GM18858 (cell line): Measurements from ENCODE around the gene GATA6.
"Not testable (repeated sequence)": the region's sequence is repeated elsewhere in the genome, so short reads cannot be mapped to it uniquely, and the experiment has no call there.

Source experiments
- ATAC-seq: cut with Tn5 transposase; IDR thresholded peaks from one replicate; pipeline ENCODE4 v1.9.1; 2021; ENCODE audit not compliant: unreplicated experiment

Gene GATA6

DNA sequence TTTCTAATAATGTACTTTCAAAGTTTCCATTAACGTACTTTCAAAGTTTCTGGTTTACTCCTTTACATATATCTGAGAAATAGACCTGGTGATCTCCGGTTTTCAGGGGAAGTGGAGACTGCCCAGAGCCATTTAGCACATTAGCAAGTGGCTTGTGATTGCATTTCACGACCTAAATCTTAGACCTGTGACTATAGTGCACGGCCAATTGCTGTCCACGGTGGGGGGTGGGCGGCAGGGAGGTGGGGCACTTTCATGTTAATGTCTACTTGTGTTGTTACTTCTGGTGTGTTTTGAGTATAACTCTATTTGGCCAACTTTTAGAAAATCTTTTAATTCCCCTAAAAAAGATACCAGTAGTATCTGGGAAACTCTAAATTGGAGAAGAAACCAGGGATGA is 11.3 kb downstream of the GATA6 start:
- ATAC-seq = no peak

DNA sequence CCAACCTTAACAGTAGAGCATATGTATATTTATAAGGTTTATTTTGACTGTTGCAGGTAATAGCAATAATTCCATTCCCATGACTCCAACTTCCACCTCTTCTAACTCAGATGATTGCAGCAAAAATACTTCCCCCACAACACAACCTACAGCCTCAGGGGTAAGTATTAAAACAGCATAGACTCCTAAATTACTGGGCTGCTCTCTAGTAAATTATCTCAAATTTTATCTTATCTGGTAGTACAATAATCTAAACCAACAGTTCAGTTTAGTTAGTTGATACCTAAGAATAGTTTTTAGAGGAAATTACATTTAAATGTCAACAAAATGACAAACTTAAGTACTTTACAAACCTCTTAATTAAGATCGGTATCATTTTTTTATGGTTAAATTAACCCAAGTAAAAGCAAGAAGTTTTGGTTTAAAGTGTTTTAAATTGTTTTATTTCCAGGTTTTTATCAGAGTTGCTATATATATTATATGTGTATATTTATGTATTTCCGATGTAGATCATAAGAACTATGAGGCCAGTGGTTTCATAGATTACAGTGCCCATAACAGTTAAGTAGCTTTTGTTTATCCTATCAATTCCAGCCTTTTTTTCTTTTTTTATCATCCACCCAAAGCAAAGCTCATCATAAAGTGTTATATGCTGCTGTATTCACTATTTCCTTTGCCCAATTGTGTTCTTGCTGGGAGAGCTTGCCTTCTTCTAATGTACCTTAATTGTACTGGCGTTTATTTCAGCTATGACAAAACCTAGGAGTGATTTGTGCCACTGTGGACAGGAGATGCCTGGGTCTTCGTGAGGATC is 13.7 kb downstream of the GATA6 start:
- no peak for ATAC-seq

DNA sequence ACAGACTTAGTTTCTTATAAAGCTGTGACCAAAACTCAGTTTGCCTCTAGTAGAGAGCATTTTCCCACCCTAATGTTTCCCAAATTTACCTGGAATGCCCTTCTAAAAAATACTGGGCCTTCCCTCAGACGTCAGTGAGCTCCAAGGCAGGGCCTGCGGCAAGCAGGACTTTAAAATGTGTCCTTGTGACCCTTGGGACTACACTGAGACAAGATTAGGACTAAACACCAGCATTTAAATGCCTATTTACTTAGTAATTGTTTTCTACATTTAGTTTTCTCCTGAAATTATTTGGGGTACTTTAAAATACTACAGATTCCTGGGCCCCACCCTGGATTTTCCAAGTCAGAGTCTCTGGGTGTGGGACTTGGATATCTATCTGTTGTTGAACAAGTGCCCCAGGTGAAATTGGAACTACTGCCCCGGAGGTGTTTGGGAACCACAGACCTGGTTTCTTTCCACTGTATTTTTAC is 14.3 kb downstream of the GATA6 start:
- no peak for ATAC-seq

DNA sequence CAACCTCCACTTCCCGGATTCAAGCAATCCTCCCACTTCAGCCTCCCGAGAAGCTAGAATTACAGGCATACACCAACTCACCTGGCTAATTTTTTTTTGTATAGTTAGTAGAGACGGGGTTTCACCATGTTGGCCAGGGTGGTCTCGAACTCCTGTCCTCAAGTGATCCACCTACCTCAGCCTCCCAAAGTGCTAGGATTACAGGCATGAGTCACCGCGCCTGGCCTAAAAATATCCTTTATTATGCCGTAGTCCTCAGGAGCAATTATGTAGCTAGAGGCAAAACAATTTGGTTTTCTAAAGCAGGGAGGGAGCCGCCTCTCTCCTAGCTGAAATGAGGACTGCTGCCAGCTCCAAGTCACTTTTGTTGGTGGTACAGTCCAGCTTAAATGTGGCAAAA is 15.2 kb downstream of the GATA6 start:
- ATAC-seq = not testable (repeated sequence)

GRCh38 chr18:22185273-22185672 is 15.9 kb downstream of the GATA6 start:
- no peak for ATAC-seq

DNA sequence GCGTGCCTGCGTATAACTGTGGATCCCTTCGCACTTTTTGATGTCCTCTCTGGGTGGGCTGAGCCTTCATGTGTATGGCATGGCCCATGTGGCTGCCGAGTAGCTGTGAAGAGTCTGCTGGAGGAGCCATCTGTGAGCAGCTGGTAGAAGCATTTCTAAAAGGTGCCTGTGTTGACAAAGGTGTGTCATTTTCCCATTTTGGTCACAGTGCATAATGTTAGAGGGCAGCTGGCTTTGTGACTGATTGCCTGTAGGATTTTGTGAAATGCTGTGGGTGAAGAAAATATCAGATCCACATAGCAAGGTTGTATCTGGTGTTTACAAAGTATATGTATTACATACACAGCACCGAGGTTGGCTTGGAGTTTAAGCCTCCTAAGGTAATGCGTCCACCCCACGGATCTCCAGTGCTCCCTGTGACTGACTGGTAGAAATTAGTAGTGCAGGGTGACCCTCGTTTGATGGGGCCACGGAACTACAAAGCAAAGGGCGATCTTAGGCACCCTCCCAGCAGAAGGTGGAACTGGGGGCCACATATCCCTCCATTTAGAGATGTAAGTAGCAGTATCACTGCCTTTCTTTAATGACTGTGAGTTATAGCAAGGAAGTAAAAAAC is 16.5 kb downstream of the GATA6 start:
- no peak for ATAC-seq

- ATAC-seq = no peak
These were observed 17.1 kb downstream of the GATA6 start for GRCh38 chr18:22186484-22186971.

GRCh38 chr18:22188559-22189267 is 19.3 kb downstream of the GATA6 start:
- ATAC-seq = no peak

GRCh38 chr18:22189449-22190166 is 20.2 kb downstream of the GATA6 start:
- no peak for ATAC-seq

- ATAC-seq = no peak
These were observed 21.9 kb downstream of the GATA6 start for GRCh38 chr18:22191346-22191695.

- no peak for ATAC-seq
These were observed 22.5 kb downstream of the GATA6 start for GRCh38 chr18:22191923-22192322.

DNA sequence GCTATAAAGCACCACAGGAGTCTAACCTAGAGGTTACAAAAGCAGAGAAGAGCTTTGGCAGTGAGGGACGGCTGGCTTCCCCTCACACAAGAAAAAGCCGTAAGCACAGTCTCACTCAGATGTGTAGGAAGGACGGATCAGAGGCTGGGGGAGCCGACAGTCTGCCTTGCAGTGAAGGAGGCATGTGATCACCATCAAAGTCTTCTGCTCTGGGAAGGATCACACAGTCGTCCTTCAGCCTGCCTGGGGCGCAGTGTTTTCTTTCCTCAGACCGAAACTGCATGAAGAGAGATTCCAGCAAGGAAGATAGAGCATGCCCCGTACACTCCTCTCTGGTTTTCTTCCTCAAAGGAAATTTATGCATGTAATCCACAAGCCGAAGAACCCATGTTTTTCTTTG is 24.1 kb downstream of the GATA6 start:
- no peak for ATAC-seq

- no peak for ATAC-seq
These were observed 24.8 kb downstream of the GATA6 start for GRCh38 chr18:22194151-22194598.

DNA sequence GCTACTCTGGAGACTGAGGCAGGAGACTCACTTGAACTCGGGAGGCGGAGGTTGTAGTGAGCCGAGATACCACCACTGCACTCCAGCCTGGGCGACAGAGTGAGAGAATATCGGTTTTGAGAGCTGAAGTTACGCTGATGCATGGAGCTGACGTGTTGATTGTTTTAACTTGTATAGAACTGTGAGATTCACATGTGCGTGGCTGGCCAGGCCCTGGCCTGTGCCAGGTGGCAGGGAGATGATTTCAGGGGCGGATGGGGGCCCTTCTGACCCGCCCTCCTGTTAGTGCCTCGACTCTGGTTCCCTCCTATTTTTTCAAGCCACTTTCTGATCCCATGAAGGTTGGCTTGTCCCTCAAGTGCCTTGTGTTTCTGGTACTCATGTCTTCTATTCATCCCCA is 25.7 kb downstream of the GATA6 start:
- ATAC-seq = no peak

- not testable (repeated sequence) for ATAC-seq
These were observed 27.6 kb downstream of the GATA6 start for GRCh38 chr18:22196943-22197342.

GRCh38 chr18:22197668-22198067 is 28.3 kb downstream of the GATA6 start:
- ATAC-seq = no peak

GRCh38 chr18:22198163-22198562 is 28.8 kb downstream of the GATA6 start:
- no peak for ATAC-seq

- no peak for ATAC-seq
These were observed 29.6 kb downstream of the GATA6 start for GRCh38 chr18:22199005-22199404.

DNA sequence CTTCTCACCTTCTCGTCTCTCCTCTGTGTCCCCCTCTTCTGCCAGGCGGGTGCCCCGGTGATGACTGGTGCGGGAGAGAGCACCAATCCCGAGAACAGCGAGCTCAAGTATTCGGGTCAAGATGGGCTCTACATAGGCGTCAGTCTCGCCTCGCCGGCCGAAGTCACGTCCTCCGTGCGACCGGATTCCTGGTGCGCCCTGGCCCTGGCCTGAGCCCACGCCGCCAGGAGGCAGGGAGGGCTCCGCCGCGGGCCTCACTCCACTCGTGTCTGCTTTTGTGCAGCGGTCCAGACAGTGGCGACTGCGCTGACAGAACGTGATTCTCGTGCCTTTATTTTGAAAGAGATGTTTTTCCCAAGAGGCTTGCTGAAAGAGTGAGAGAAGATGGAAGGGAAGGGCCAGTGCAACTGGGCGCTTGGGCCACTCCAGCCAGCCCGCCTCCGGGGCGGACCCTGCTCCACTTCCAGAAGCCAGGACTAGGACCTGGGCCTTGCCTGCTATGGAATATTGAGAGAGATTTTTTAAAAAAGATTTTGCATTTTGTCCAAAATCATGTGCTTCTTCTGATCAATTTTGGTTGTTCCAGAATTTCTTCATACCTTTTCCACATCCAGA is 31.3 kb downstream of the GATA6 start:
- ATAC-seq = no peak

DNA sequence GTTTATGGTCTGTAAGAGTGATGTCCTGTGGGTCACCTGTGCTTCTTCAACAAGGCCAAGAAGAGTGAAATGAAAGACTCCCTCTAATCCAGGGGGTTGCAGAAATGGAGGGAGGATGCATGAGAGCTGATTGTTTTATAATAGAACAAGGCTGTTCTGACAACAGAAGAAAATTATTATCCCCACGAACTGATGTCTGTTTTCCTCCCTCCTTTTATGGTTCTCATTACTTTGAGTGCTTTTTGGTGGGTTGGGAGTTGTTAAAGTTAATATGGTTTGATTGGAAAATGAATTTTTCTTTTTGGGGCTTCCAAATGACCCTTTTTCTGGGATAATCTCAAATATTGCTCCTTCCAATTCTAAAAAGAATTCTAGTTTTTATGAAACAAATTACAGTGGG is 33.6 kb downstream of the GATA6 start:
- ATAC-seq = no peak
